ENCODE measurements around the gene MYCL. TPM values are rescaled to one million over a fixed set of nuclear protein-coding genes. Genes with fewer than 3 reads are reported as not detected.

MYCL gene
- total RNA-seq, 3 donors from 2014 or later: 4.2 to 17.2 (median 9.4) TPM

GRCh38 chr1:39901464-39901713, 328 bp downstream of the MYCL start:
- intact Hi-C loops (cut with DNase I, micrococcal nuclease): loop anchor here in 1 of 2 donors (5.0 kb wide), 1 partner anchor 84 kb away; no protein-coding TSS in a partner anchor
- Histone ChIP-seq H3K4me3 (peak overlapping the region; percentile 50), H3K9me3 (no peaks in the 10 kb centered on the region), H3K36me3 (ENCODE audit: low read depth) (no peaks in the 10 kb centered on the region), H3K4me1 (ENCODE audit: low read depth) (peaks cover 24% of the 10 kb centered on the region)
- DNase-seq: peak in 1 of 3 donors; percentile 75
- no peak for ATAC-seq
- TF ChIP-seq CTCF (IDR thresholded peaks at IDR 0.05): no peak

- Histone ChIP-seq H3K4me1 (ENCODE audit: low read depth) (peaks cover 24% of the 10 kb centered on the region), H3K4me3 (peak overlapping the region; percentile 50), H3K9me3 (no peaks in the 10 kb centered on the region), H3K36me3 (ENCODE audit: low read depth) (no peaks in the 10 kb centered on the region)
- intact Hi-C loops (cut with DNase I, micrococcal nuclease): loop anchor here in 1 of 2 donors (5.0 kb wide), 1 partner anchor 84 kb away; no protein-coding TSS in a partner anchor
- DNase-seq (peak; percentile 41 to 68 (median 57)), ATAC-seq (peak; percentile 36)
- no peak for TF ChIP-seq CTCF (IDR thresholded peaks at IDR 0.05)
Observed at GRCh38 chr1:39900662-39901463, 854 bp downstream of the MYCL start.

GRCh38 chr1:39899611-39900538, 1.8 kb downstream of the MYCL start:
- DNase-seq (no peak), ATAC-seq (no peak)
- intact Hi-C loops (cut with DNase I, micrococcal nuclease): loop anchor here in 1 of 2 donors (5.0 kb wide), 1 partner anchor 83 kb away; no protein-coding TSS in a partner anchor
- Histone ChIP-seq H3K4me1 (ENCODE audit: low read depth) (peaks cover 24% of the 10 kb centered on the region), H3K36me3 (ENCODE audit: low read depth) (no peaks in the 10 kb centered on the region), H3K4me3 (no peak overlapping the region), H3K9me3 (no peaks in the 10 kb centered on the region)
- no peak for TF ChIP-seq CTCF (IDR thresholded peaks at IDR 0.05)

GRCh38 chr1:39898648-39899603, 2.8 kb downstream of the MYCL start:
- ATAC-seq (no peak), DNase-seq (peak in 2 of 3 donors; percentile 51 to 55)
- no peak for TF ChIP-seq CTCF (IDR thresholded peaks at IDR 0.05)
- intact Hi-C loops (cut with DNase I, micrococcal nuclease): no loop called here
- Histone ChIP-seq H3K4me1 (ENCODE audit: low read depth) (peaks cover 24% of the 10 kb centered on the region), H3K4me3 (no peak overlapping the region), H3K9me3 (no peaks in the 10 kb centered on the region), H3K36me3 (ENCODE audit: low read depth) (no peaks in the 10 kb centered on the region)

GRCh38 chr1:39898191-39898590, 3.5 kb downstream of the MYCL start:
- Histone ChIP-seq H3K4me1 (ENCODE audit: low read depth) (peaks cover 24% of the 10 kb centered on the region), H3K9me3 (no peaks in the 10 kb centered on the region), H3K36me3 (ENCODE audit: low read depth) (no peaks in the 10 kb centered on the region), H3K4me3 (no peak overlapping the region)
- intact Hi-C loops (cut with DNase I, micrococcal nuclease): no loop called here
- TF ChIP-seq CTCF (IDR thresholded peaks at IDR 0.05): no peak
- ATAC-seq (no peak), DNase-seq (no peak)
